HG02938 (cell line): ENCODE results near the gene NAV3.

Source experiments
- ATAC-seq: cut with Tn5 transposase; IDR thresholded peaks from one replicate; pipeline ENCODE4 v1.9.1; 2021; ENCODE audit warnings: mild to moderate bottlenecking, moderate library complexity; ENCODE audit not compliant: unreplicated experiment

NAV3 gene

DNA sequence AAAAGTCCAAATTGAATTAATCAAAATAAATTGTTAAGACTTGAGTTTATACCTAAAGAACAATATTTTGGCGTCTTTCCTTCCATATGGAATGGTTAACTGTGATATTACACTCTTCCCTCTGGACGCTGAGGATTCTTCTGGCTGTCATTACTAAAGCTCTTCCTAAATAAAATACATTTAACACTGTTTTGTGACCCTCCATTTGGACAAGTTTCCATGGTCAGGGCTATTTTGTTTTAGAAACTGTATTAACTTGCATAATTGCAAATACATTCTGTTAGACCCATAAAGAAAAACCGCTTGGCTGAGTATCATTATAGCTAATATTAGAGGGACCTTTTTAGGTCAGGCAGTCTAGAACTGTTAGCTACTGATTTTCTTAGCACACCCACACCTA is 87.4 kb downstream of the NAV3 start:
- no peak for ATAC-seq

DNA sequence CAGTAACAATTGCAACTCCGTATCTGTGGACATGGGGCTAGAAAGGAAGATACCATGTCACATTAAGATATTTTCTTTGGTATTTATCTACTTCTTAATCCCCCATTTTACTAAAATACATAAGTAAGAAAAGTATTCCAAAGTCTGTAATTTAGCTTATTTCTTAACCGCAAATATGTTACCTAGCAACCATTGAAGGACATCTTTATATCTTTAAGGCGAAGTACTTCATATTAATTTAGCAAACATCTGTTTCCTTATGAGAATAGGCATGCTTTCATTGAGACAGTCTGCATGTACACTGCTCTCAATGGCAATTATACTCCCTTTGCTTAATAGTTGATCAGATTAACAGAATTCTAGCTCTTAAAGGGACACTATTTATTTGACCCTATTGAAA is 88.8 kb downstream of the NAV3 start:
- no peak for ATAC-seq

- no peak for ATAC-seq
These were observed 93.2 kb downstream of the NAV3 start for GRCh38 chr12:77923882-77924281.

DNA sequence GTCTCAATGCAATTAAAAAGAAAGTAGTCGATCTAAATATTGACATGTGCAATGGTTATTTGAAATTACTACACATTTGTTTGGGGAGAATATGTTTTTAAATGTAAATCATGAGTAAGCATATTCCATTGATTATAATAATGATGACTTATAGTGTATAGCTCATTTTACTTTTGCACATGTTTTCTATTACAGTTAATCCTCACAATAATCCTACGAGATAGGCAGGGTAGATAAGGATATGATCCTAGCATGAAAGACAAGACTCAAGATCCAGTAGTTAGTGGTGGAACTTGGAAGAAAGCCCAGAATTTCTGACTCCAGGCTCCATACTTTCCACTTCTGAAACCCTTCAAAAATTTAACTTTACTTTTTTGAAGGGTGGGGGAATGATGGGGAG is 94.0 kb downstream of the NAV3 start:
- no peak for ATAC-seq

DNA sequence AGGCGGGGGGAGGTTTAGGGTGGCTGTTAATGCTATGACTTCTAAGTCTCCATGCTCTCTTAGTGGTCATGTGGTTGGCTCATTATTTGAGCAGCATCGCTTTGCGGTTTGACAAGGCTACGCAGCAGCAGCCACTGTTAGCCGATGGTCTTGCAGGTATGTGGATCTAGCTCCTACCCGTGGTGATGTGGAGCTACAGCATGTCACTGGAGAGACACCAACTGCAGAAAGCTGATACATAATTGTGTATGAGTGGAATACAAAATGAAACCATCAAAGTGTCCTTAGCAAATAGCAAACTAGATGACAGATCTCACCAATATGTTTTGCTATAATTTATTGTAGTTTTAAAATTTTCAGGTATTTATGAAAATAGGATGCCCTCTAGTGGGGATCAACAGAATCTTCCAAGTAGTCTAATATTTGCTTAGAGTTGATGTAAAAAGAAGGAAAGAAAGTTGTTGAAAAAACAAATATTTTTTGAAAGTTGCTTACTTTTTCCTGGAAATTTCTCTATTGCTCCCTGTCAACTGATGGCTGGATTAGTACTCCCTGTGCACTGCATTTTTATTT is 94.9 kb downstream of the NAV3 start:
- peak; percentile 100 for ATAC-seq

- no peak for ATAC-seq
These were observed 97.4 kb downstream of the NAV3 start for GRCh38 chr12:77928078-77928477.

GRCh38 chr12:77932216-77932615 is 101.5 kb downstream of the NAV3 start:
- ATAC-seq = no peak

DNA sequence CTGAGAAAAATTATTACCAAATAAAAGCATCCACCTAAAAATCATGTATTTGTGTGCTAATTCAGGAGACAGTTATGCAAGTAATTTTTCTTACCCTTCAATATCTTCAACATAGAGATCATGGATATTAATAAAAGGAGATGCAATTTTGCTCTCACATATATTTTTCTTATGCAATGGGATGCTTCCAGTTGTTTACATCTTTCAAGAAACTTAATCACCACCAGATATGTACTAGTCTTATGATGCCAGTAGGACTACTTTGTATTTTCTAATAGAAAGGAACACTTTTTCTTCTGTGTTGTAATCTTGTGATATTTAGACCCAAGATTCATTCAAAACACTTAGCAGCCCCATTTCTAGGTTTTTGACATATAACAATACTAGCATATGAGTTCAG is 107.6 kb downstream of the NAV3 start:
- no peak for ATAC-seq

DNA sequence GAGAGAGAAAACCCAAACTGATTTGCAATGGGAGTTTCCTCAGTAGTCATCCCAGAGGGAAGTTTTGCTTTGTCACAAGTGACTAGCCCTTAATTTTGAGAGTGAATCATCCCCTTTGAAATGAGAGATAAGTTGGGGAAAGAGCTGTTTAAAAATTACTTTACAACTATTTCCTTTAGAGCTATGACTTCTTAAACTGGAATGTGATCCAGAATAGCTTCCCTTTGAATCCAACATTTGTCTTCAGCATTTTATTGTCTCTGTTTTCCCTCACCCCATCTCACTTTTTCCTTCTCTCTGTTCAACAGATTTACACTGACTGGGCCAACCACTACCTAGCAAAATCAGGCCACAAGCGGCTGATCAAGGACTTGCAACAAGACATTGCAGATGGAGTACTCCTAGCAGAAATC is 109.3 kb downstream of the NAV3 start:
- no peak for ATAC-seq

DNA sequence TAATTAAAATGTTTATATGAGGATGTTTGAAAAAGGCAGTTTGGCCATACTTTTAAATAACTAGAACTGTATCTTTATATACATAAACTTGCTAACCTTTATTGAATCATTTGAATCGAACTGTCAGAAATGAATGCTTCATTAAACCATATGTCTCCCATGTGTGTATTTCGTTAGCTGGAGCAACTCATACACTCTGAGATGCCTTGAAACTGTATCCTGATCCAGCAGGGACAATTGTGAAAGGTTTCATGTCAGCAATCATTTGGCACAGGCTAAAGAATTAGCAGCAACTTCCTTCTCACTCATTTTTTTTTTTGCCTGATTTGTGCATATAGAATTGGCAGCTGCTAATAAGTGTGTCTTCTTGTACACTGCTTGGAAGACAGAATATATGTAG is 109.9 kb downstream of the NAV3 start:
- no peak for ATAC-seq

GRCh38 chr12:77941401-77941800 is 110.7 kb downstream of the NAV3 start:
- no peak for ATAC-seq

DNA sequence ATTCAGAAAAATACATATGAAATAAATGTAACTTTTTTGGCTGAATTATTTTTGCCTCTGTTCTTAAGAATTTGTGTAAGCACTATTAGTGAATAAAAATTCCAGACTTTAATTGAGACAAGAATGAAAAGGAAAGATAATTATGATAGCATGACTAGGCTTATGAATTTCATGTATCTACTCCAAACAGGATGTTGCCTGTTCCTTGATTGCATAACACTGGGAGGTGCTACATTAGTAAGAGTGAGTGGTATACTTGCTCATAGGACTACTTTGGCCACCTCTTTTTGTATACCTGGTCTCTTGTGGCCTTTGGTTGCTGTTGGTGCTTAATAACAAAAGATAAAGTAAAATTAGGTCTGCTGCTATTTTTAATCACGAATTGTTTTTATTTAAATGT is 112.8 kb downstream of the NAV3 start:
- ATAC-seq = no peak

GRCh38 chr12:77946541-77947061 is 115.9 kb downstream of the NAV3 start:
- no peak for ATAC-seq

- ATAC-seq = no peak
These were observed 116.6 kb downstream of the NAV3 start for GRCh38 chr12:77947330-77947729.

- no peak for ATAC-seq
These were observed 117.1 kb downstream of the NAV3 start for GRCh38 chr12:77947746-77948145.

GRCh38 chr12:77949943-77950342 is 119.2 kb downstream of the NAV3 start:
- no peak for ATAC-seq

- ATAC-seq = no peak
These were observed 123.0 kb downstream of the NAV3 start for GRCh38 chr12:77953528-77954205.

GRCh38 chr12:77954206-77954555 is 123.5 kb downstream of the NAV3 start:
- no peak for ATAC-seq

- ATAC-seq = no peak
These were observed 126.4 kb downstream of the NAV3 start for GRCh38 chr12:77957062-77957461.

- no peak for ATAC-seq
These were observed 133.0 kb downstream of the NAV3 start for GRCh38 chr12:77963576-77964178.

GRCh38 chr12:77965790-77966189 is 135.1 kb downstream of the NAV3 start:
- ATAC-seq = no peak

- no peak for ATAC-seq
These were observed 137.3 kb downstream of the NAV3 start for GRCh38 chr12:77968021-77968420.
